Measurements from ENCODE around the gene NTHL1. TPM values are rescaled to one million over a fixed set of nuclear protein-coding genes. Genes with fewer than 3 reads are reported as not detected.
A peak's percentile ranks its signal among the peaks of the same experiment; 100 is the strongest.

The NTHL1 gene
- total RNA-seq, 2 experiments from 2014 or later: 22.5 to 24.5 TPM

DNA sequence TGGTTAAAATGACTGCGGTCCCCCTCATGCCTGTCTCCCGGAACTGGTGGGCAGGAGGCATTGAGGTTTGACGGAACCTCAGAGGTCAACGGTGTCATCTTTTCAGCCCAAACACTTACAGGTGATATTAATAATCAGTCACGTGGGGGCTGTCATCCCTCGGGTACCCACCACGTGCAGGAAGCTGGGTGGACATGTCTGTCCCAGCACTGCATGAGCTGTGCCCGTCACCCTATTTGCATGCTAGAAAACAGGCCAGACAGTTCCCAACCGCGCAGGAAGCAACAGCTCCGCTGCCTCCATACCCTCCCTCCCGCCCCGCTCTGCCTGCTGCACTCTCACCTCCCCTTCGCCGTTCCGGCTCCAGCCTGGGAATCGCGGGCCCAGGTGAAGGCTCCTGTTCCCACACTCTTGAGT, 56.5 kb downstream of the NTHL1 start:
- DNase-seq: peak; percentile 67

GRCh38 chr16:1990351-1991134, 57.1 kb downstream of the NTHL1 start:
- Mint-ChIP-seq H3K36me3 (ENCODE audit: low read depth) (peaks cover 16% of the 10 kb centered on the region), H3K9me3 (no peaks in the 10 kb centered on the region), H3K4me3 (peak overlapping the region; percentile 73), H3K4me1 (peaks cover 37% of the 10 kb centered on the region), H3K27ac (peak overlapping the region; percentile 71), H3K27me3 (peaks cover 14% of the 10 kb centered on the region)
- ChIA-PET POLR2A (interaction anchor here (1.0 to 5.6 kb wide), 8 partner anchors 9 to 224 kb away, joined by 3 to 56 read pairs (median 16); partner anchors contain the start of genes PGP, RPS2, TBL3 and TRAF7), CTCF (interaction anchor here (0.6 to 3.8 kb wide), 2 partner anchors 14 to 24 kb away, joined by 4 to 36 read pairs; no protein-coding TSS in a partner anchor)
- peak; percentile 61 for DNase-seq

More for the DNA sequence above, 56.5 kb downstream of the NTHL1 start:
- H3K36me3 Mint-ChIP-seq (ENCODE audit: low read depth): peaks cover 18% of the 10 kb centered on the region
- H3K4me1 Mint-ChIP-seq: peaks cover 37% of the 10 kb centered on the region
- peak overlapping the region; percentile 71 for H3K27ac Mint-ChIP-seq
- peak overlapping the region; percentile 73 for H3K4me3 Mint-ChIP-seq
- ChIA-PET CTCF (interaction anchor here (1.5 to 3.8 kb wide), 2 partner anchors 13 to 164 kb away, joined by 3 to 36 read pairs; partner anchors contain the start of gene TRAF7), POLR2A (interaction anchor here (1.0 to 5.6 kb wide), 8 partner anchors 9 to 223 kb away, joined by 3 to 56 read pairs (median 16); partner anchors contain the start of genes PGP, RPS2, TBL3 and TRAF7)
- no peaks in the 10 kb centered on the region for H3K9me3 Mint-ChIP-seq
- H3K27me3 Mint-ChIP-seq: peaks cover 14% of the 10 kb centered on the region

GRCh38 chr16:1990101-1990350, 57.6 kb downstream of the NTHL1 start:
- CTCF ChIA-PET: interaction anchor here (0.6 kb wide), 1 partner anchor 25 kb away, joined by 4 read pairs; no protein-coding TSS in a partner anchor
- peaks cover 14% of the 10 kb centered on the region for H3K27me3 Mint-ChIP-seq
- H3K4me1 Mint-ChIP-seq: peaks cover 41% of the 10 kb centered on the region
- no peaks in the 10 kb centered on the region for H3K9me3 Mint-ChIP-seq
- no peak for DNase-seq
- POLR2A ChIA-PET: interaction anchor here (1.0 to 5.6 kb wide), 7 partner anchors 10 to 165 kb away, joined by 3 to 56 read pairs (median 16); partner anchors contain the start of genes RPS2, TBL3, TRAF7 and ZNF598
- no peak overlapping the region for H3K4me3 Mint-ChIP-seq
- no peak overlapping the region for H3K27ac Mint-ChIP-seq
- H3K36me3 Mint-ChIP-seq (ENCODE audit: low read depth): peaks cover 13% of the 10 kb centered on the region

Other genes with a start within 250 kb of the NTHL1 start
- 10 to 100 TPM; 51.3 to 51.8 TPM for gene HAGH, start 221.0 kb downstream of the NTHL1 start, total RNA-seq
- gene FAHD1, start 220.6 kb downstream of the NTHL1 start, total RNA-seq: 1 to 10 TPM; 7.7 to 7.9 TPM
- gene MEIOB, start 175.7 kb downstream of the NTHL1 start, total RNA-seq: under 1 TPM in 1 of 2 experiments, not detected in 1; 0.18 TPM
- gene HS3ST6, start 129.4 kb downstream of the NTHL1 start, total RNA-seq: not detected
- 10 to 100 TPM; 17.9 TPM for gene MSRB1, start 104.6 kb downstream of the NTHL1 start, total RNA-seq
- not detected for gene RPL3L, start 93.1 kb downstream of the NTHL1 start, total RNA-seq
- 100 to 1,000 TPM; 131 to 138 TPM for gene NDUFB10, start 88.3 kb downstream of the NTHL1 start, total RNA-seq
- 1,000 to 10,000 TPM; 2,364 to 2,405 TPM for gene RPS2, start 83.0 kb downstream of the NTHL1 start, total RNA-seq
- not detected for gene RNF151, start 81.0 kb downstream of the NTHL1 start, total RNA-seq
- 10 to 100 TPM; 27.7 to 28.7 TPM for gene TBL3, start 75.8 kb downstream of the NTHL1 start, total RNA-seq
- gene NOXO1, start 66.4 kb downstream of the NTHL1 start, total RNA-seq: under 1 TPM in 1 of 2 experiments, not detected in 1; 0.23 TPM
- gene GFER, start 63.6 kb downstream of the NTHL1 start, total RNA-seq: 10 to 100 TPM; 29.1 to 32.0 TPM
- 10 to 100 TPM; 12.3 to 12.6 TPM for gene SYNGR3, start 57.9 kb downstream of the NTHL1 start, total RNA-seq
- 10 to 100 TPM; 52.1 to 53.6 TPM for gene ZNF598, start 38.0 kb downstream of the NTHL1 start, total RNA-seq
- under 1 TPM; 0.48 to 0.65 TPM for gene NPW, start 28.0 kb downstream of the NTHL1 start, total RNA-seq
- under 1 TPM; 0.85 to 0.96 TPM for gene NHERF2, start 20.9 kb downstream of the NTHL1 start, total RNA-seq
- 10 to 100 TPM; 88.4 to 90.1 TPM for gene TSC2, start 151 bp upstream of the NTHL1 start, total RNA-seq
- gene PKD1, start 88.1 kb upstream of the NTHL1 start, total RNA-seq: 10 to 100 TPM; 60.5 to 69.6 TPM
- gene RAB26, start 100.8 kb upstream of the NTHL1 start, total RNA-seq: 1 to 10 TPM in 1 of 2 experiments, under 1 TPM in 1; 0.83 to 1.1 TPM
- 10 to 100 TPM; 57.3 to 60.3 TPM for gene TRAF7, start 107.9 kb upstream of the NTHL1 start, total RNA-seq
- gene CASKIN1, start 148.8 kb upstream of the NTHL1 start, total RNA-seq: 1 to 10 TPM in 1 of 2 experiments, under 1 TPM in 1; 0.18 to 1.4 TPM
- gene MLST8, start 157.6 kb upstream of the NTHL1 start, total RNA-seq: 10 to 100 TPM; 32.6 to 33.7 TPM
- 10 to 100 TPM; 10.3 to 12.5 TPM for gene BRICD5, start 163.0 kb upstream of the NTHL1 start, total RNA-seq
- 10 to 100 TPM; 17.9 to 19.2 TPM for gene PGP, start 167.0 kb upstream of the NTHL1 start, total RNA-seq
- gene E4F1, start 175.8 kb upstream of the NTHL1 start, total RNA-seq: 10 to 100 TPM; 26.3 to 29.4 TPM
- gene DNASE1L2, start 188.6 kb upstream of the NTHL1 start, total RNA-seq: 1 to 10 TPM; 2.0 to 2.3 TPM
- 10 to 100 TPM; 43.0 to 44.8 TPM for gene ECI1, start 203.8 kb upstream of the NTHL1 start, total RNA-seq
- 100 to 1,000 TPM; 218 to 222 TPM for gene RNPS1, start 220.3 kb upstream of the NTHL1 start, total RNA-seq